Activated CD8-positive, alpha-beta memory T cell treated with anti-CD3 and anti-CD28 coated beads for 24 hours (primary cell): ENCODE measurements around the gene MAP4K4.

Experiments used
- DNase-seq: peaks from one replicate; pipeline ENCODE4 v3.0.0-alpha.2; 2020

Gene MAP4K4

GRCh38 chr2:101795033-101795432 lies 97.5 kb downstream of the MAP4K4 start:
- no peak for DNase-seq

- DNase-seq, result no peak
These were observed 99.5 kb downstream of the MAP4K4 start for GRCh38 chr2:101796825-101797600.

- no peak for DNase-seq
These were observed 104.0 kb downstream of the MAP4K4 start for GRCh38 chr2:101801496-101801895.

- DNase-seq, result no peak
These were observed 104.8 kb downstream of the MAP4K4 start for GRCh38 chr2:101802329-101802728.

- no peak for DNase-seq
These were observed 105.6 kb downstream of the MAP4K4 start for GRCh38 chr2:101803128-101803527.

- DNase-seq, result no peak
These were observed 106.6 kb downstream of the MAP4K4 start for GRCh38 chr2:101803945-101804696.

- no peak for DNase-seq
These were observed 107.9 kb downstream of the MAP4K4 start for GRCh38 chr2:101805152-101806088.

- DNase-seq, result no peak
These were observed 108.6 kb downstream of the MAP4K4 start for GRCh38 chr2:101806123-101806522.

- no peak for DNase-seq
These were observed 109.2 kb downstream of the MAP4K4 start for GRCh38 chr2:101806701-101807100.

- DNase-seq, result no peak
These were observed 109.7 kb downstream of the MAP4K4 start for GRCh38 chr2:101807242-101807641.

GRCh38 chr2:101808006-101808562 lies 110.6 kb downstream of the MAP4K4 start:
- no peak for DNase-seq

- no peak for DNase-seq
These were observed 112.2 kb downstream of the MAP4K4 start for GRCh38 chr2:101809698-101810097.

GRCh38 chr2:101811226-101812015 lies 113.9 kb downstream of the MAP4K4 start:
- no peak for DNase-seq

GRCh38 chr2:101812226-101812625 lies 114.7 kb downstream of the MAP4K4 start:
- DNase-seq, result no peak

- DNase-seq, result no peak
These were observed 117.2 kb downstream of the MAP4K4 start for GRCh38 chr2:101814752-101815151.

GRCh38 chr2:101815154-101815553 lies 117.6 kb downstream of the MAP4K4 start:
- no peak for DNase-seq

- no peak for DNase-seq
These were observed 118.4 kb downstream of the MAP4K4 start for GRCh38 chr2:101815739-101816391.

- no peak for DNase-seq
These were observed 119.1 kb downstream of the MAP4K4 start for GRCh38 chr2:101816598-101816997.

- no peak for DNase-seq
These were observed 120.0 kb downstream of the MAP4K4 start for GRCh38 chr2:101817481-101817880.

- no peak for DNase-seq
These were observed 121.3 kb downstream of the MAP4K4 start for GRCh38 chr2:101818531-101819451.
